Colonic mucosa (tissue), 4 donors: Measurements from ENCODE around the gene DGCR6L. TPM values are rescaled to one million over a fixed set of nuclear protein-coding genes. Genes with fewer than 3 reads are reported as not detected.
"Not testable (repeated sequence)": the region's sequence is repeated elsewhere in the genome, so short reads cannot be mapped to it uniquely, and the experiment has no call there.

Experiments used
- DNase-seq: peaks from one replicate; pipeline ENCODE4 v3.0.0-alpha.2; 2020
- H3K27ac ChIP-seq: fragments of 200-600 bp; one replicate; pipeline ENCODE4 v1.8.0; 2021
- H3K27me3 ChIP-seq: fragments of 200-600 bp; one replicate; pipeline ENCODE4 v1.8.0; 2021
- H3K36me3 ChIP-seq: fragments of 200-600 bp; one replicate; pipeline ENCODE4 v1.8.0; 2021
- H3K4me1 ChIP-seq: fragments of 200-600 bp; one replicate; pipeline ENCODE4 v1.8.0; 2021; ENCODE audit warnings: mild to moderate bottlenecking
- H3K4me3 ChIP-seq: fragments of 200-600 bp; one replicate; pipeline ENCODE4 v1.8.0; 2021
- H3K9ac ChIP-seq, 2 donors: one replicate each; pipeline ENCODE4 v1.7.0; 2013; ENCODE audit warnings: control low read depth in 2 of 2, low read depth in 2 of 2, low read length in 2 of 2
- H3K9me3 ChIP-seq: fragments of 200-600 bp; one replicate; pipeline ENCODE4 v1.8.0; 2021
- intact Hi-C: fragments of 100-400 bp; cut with DNase I; formaldehyde crosslinking; loops from one replicate; pipeline ENCODE4 v1.14.1; 2022
- total RNA-seq, 2 donors: library from RNA; stranded (reverse); fragmentation: NEBNext Ultra II Directional in 1 of 2; extraction: Animal tissue kit (Norgen Biotek cat#: 25700) in 1 of 2; gene quantifications; one replicate each; pipeline ENCODE4 v1.2.1, GENCODE V29; 2021
- TF ChIP-seq, protein P1 (sequence below): fragments of 200-600 bp; IDR thresholded peaks from one replicate; pipeline ENCODE4 v1.8.0; 2022; ENCODE audit warnings: antibody characterized with exemption, mild to moderate bottlenecking
- donor health status: healthy.
- donor health status: DM: no; HTN: no; CAD: no.
- donor health status: DM: no; HTN: no; CAD: no.

DGCR6L gene
- total RNA-seq, 2 donors from 2014 or later = 27.0 to 35.6 TPM

DNA sequence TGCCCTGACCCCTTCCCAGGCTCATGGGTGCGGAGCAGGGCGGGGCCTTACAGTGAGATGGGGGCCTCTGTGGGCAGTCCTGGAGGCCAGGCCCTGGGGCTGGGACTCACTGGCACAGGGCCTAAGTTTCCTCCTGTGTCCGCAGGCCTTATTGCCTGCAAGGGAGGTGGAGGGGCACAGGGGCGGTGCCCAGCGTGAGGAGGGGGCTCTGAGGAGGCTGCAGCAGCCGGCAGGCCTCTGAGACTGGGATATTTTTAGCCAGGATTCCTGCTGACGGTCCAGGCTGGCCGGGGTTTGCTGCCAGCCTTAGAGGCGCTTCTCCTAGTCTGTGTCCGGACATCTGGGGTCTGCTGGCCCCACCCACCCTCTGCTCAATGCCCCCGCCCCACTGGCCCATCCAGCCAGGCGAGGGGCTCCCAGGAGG lies 46.1 kb downstream of the DGCR6L start:
- no peaks in the 10 kb centered on the region for H3K9me3 ChIP-seq
- H3K4me3 ChIP-seq = no peak overlapping the region
- H3K27ac ChIP-seq = no peak overlapping the region
- H3K4me1 ChIP-seq = no peaks in the 10 kb centered on the region
- no peak overlapping the region for H3K9ac ChIP-seq
- TF ChIP-seq, protein P1, sequence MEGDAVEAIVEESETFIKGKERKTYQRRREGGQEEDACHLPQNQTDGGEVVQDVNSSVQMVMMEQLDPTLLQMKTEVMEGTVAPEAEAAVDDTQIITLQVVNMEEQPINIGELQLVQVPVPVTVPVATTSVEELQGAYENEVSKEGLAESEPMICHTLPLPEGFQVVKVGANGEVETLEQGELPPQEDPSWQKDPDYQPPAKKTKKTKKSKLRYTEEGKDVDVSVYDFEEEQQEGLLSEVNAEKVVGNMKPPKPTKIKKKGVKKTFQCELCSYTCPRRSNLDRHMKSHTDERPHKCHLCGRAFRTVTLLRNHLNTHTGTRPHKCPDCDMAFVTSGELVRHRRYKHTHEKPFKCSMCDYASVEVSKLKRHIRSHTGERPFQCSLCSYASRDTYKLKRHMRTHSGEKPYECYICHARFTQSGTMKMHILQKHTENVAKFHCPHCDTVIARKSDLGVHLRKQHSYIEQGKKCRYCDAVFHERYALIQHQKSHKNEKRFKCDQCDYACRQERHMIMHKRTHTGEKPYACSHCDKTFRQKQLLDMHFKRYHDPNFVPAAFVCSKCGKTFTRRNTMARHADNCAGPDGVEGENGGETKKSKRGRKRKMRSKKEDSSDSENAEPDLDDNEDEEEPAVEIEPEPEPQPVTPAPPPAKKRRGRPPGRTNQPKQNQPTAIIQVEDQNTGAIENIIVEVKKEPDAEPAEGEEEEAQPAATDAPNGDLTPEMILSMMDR = no peak
- no peaks in the 10 kb centered on the region for H3K36me3 ChIP-seq
- no peak for DNase-seq
- intact Hi-C loops = no loop called here
- no peaks in the 10 kb centered on the region for H3K27me3 ChIP-seq

DNA sequence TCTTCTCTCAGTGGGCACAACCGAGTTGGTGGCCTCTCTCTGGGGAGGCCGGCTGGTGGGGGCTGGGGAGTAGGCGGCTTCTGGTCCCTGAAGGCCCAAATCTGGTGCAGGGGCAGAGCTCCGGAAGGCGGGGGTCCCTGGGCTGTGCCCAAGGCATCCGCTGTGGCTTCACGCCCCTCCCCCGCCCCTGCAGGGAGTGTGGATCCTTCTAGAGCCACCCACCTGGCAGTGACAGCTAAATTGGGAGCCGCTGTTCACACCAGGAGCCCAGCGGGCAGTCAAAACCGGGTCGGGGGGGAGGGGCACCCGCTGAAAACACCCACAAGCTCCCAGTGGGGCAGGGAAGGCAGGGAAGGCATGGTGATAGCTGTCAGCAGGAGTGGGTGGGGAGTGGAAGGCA lies 47.2 kb downstream of the DGCR6L start:
- H3K4me3 ChIP-seq = no peak overlapping the region
- no peak overlapping the region for H3K27ac ChIP-seq
- H3K9ac ChIP-seq = no peak overlapping the region
- DNase-seq = no peak
- TF ChIP-seq, protein P1 = no peak
- no peaks in the 10 kb centered on the region for H3K4me1 ChIP-seq
- intact Hi-C loops = no loop called here
- no peaks in the 10 kb centered on the region for H3K9me3 ChIP-seq
- H3K27me3 ChIP-seq = no peaks in the 10 kb centered on the region
- no peaks in the 10 kb centered on the region for H3K36me3 ChIP-seq

DNA sequence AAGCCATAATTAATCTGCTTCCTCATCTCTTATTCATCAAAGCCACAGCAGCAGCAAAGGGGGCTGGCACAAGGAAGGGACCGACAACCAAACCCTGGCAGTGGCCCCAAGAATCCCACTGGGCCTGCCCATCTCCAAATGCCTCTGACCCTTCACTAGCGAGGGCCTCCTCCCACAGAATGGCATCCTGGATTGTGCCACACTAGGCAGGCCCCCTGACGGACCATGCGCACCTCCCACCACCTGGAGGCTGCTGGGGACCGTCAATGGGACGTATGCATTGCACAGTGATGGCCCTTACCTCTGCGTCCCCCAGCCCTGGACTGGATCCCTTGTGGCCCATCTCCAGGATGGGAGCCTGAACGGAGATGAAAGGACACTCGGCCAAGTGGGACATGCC lies 47.7 kb downstream of the DGCR6L start:
- H3K27me3 ChIP-seq = no peaks in the 10 kb centered on the region
- H3K36me3 ChIP-seq = no peaks in the 10 kb centered on the region
- no peak overlapping the region for H3K4me3 ChIP-seq
- H3K4me1 ChIP-seq = peaks cover 4% of the 10 kb centered on the region
- intact Hi-C loops = no loop called here
- DNase-seq = no peak
- H3K9ac ChIP-seq = no peak overlapping the region
- H3K27ac ChIP-seq = no peak overlapping the region
- no peaks in the 10 kb centered on the region for H3K9me3 ChIP-seq
- TF ChIP-seq, protein P1 = no peak

DNA sequence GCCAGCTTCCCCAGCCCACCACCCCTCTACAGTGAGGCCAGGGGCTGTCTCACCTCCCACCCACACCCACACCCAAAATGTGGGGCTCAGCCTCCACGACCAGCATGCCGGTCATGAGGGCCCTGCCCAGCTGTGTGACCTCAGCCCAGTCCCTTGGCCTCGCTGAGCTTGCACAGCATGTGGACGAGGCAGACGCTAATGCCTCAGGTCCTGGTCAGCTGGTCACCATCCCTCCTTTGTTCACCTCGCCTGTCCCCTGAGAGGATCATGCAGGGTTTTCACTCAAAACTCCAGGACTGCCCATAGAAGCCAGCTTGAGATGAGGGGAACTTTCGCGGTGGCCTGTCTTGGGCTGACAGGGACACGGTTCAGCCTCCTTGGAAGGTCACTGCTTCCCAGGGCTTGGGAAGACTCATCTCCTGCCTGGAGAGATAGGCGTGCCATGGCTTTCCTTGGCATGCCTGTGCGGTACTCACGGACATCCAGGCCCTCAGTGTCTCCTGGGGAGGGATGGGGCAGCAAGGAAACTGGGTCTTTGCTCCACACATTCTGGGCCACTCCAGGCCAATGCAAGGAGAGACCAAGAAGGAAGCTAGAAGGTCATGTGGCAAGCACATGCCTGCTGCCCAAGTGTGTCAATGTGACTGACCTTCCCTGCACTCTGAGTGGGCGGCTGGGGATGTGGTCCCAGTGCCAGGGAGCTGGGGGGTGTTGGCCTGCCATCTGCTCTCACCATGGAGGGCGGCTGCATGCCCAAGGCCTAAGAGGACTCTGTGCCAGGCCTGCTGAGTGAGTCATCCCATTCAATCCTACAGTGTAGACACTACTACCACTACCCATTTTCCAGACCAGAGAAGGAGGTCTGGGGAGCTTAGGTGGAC lies 48.5 kb downstream of the DGCR6L start:
- no peaks in the 10 kb centered on the region for H3K36me3 ChIP-seq
- TF ChIP-seq, protein P1 = no peak

DNA sequence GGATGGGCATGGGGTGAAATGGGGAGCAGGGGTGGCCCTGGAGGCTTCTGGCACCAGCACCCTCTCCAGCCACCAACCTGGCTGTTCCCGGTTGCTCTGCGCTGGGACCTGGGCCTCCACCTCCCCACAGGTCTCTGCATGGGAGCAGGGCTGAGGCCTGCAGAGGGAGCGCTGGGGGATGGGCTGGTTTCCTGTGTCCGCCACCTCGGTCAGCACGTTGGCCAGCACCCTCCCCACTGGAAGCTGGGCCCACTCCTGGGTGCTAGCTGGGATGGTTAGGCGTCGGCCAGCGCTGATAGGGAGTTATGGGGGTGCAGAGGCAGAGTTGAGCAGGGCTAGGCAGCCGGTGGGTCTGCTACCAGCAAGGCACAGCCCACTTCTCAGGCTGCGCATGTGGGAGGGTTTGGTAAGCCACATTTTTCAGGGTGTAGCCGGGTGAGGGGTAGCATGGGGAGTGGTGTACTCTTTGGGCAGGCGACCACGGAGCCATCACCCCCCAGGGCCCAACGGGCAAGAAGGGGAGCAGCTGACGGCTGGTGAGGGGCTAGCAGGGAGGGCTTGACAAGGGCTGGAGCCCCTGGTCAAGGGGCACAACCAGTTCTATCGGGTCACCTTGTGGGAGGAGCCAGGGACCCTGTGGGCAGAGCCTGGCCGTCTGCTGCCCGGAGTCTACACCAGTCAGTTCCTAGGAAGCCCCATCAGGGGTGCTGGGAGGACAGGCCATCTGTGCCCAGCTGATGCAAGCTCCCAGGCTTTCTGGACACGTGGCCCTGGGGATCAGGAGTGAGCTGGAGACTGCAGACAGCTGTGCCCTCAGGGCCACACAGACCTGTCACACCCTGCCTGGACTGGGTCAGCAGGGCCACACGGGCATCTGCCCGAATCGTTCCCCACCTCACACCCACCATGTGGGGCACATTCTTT lies 49.4 kb downstream of the DGCR6L start:
- H3K9me3 ChIP-seq, H3K27me3 ChIP-seq, DNase-seq, intact Hi-C loops, H3K4me3 ChIP-seq, H3K4me1 ChIP-seq, H3K9ac ChIP-seq, H3K27ac ChIP-seq, H3K36me3 ChIP-seq: not testable (repeated sequence)

More for the DNA sequence above, 48.5 kb downstream of the DGCR6L start:
- no peak for DNase-seq
- intact Hi-C loops = no loop called here
- no peak overlapping the region for H3K27ac ChIP-seq
- no peaks in the 10 kb centered on the region for H3K9me3 ChIP-seq
- H3K4me3 ChIP-seq = no peak overlapping the region
- no peaks in the 10 kb centered on the region for H3K27me3 ChIP-seq
- H3K9ac ChIP-seq = no peak overlapping the region
- H3K4me1 ChIP-seq = peaks cover 6% of the 10 kb centered on the region

DNA sequence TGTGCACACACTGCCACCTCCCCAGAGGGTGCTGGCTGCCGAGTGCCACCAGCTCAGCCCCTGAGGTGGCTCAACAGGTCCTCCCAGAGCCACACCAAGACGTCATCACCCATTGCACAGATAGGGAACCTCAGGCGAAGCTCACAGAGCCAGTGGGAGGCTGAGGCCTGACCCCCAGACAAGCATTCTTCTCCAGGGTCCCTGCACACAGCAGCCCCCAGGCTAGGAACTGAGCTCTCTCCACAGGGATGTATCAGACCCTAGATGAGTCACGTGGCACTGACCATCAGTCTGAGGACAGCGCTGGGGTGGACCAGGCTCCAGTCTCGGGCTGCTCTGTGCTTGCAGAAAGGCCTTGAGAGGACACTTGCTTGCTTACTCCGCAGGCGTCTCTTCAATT lies 50.2 kb downstream of the DGCR6L start:
- H3K9ac ChIP-seq, H3K4me1 ChIP-seq, H3K27me3 ChIP-seq, H3K4me3 ChIP-seq, H3K9me3 ChIP-seq, H3K27ac ChIP-seq, H3K36me3 ChIP-seq, DNase-seq: not testable (repeated sequence)
- intact Hi-C loops = loop anchor here (10.0 kb wide), 1 partner anchor 295 kb away; no protein-coding TSS in a partner anchor

DNA sequence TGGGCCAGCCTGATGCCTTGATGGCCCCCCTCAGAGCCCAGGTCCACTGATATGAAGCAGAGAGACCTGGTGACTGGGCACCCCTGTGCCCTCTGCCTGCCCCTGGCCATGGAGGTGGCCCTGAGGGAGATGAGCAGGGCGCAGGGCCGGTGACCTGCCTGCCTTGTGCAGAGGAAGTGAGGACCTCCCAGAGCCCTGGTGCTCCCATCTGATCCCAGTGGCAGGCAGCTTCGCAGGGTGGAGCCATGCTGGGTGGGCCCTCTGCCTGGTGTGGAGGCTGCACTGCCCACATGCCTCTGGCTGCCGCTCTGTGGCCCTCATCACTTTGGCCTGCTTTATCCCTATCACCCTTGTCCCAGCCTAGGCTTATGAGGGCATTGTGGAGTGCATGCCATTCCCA lies 50.7 kb downstream of the DGCR6L start:
- not testable (repeated sequence) for H3K27me3 ChIP-seq, H3K27ac ChIP-seq
- intact Hi-C loops = loop anchor here (10.0 kb wide), 1 partner anchor 294 kb away; no protein-coding TSS in a partner anchor

More for the DNA sequence above, 50.7 kb downstream of the DGCR6L start:
- H3K9me3 ChIP-seq, H3K4me3 ChIP-seq, H3K4me1 ChIP-seq, H3K36me3 ChIP-seq, H3K9ac ChIP-seq, DNase-seq: not testable (repeated sequence)
